ENCODE results near the gene HS3ST4.

- TF ChIP-seq, protein P1, sequence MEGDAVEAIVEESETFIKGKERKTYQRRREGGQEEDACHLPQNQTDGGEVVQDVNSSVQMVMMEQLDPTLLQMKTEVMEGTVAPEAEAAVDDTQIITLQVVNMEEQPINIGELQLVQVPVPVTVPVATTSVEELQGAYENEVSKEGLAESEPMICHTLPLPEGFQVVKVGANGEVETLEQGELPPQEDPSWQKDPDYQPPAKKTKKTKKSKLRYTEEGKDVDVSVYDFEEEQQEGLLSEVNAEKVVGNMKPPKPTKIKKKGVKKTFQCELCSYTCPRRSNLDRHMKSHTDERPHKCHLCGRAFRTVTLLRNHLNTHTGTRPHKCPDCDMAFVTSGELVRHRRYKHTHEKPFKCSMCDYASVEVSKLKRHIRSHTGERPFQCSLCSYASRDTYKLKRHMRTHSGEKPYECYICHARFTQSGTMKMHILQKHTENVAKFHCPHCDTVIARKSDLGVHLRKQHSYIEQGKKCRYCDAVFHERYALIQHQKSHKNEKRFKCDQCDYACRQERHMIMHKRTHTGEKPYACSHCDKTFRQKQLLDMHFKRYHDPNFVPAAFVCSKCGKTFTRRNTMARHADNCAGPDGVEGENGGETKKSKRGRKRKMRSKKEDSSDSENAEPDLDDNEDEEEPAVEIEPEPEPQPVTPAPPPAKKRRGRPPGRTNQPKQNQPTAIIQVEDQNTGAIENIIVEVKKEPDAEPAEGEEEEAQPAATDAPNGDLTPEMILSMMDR (IDR thresholded peaks at IDR 0.05): no peak
- TF ChIP-seq POLR2A (IDR thresholded peaks at IDR 0.05): no peak
Measured at GRCh38 chr16:25690552-25691143, 1.1 kb upstream of the HS3ST4 start.

Measured in esophagus squamous epithelium (tissue), 4 donors.